Measurements from ENCODE around the gene FAM133A.
A peak's percentile ranks its signal among the peaks of the same experiment; 100 is the strongest.

Gene FAM133A

GRCh38 chrX:93673056-93673868 is 744 bp upstream of the FAM133A start, which contains the start of gene NAP1L3:
Gene NAP1L3, minus strand, starts transcription at chrX:93673578. Its CDS starts 274 bp downstream, at chrX:93673304.
- Histone ChIP-seq H3K4me2 (ENCODE audit: low read length) (peak within 1 kb of the TSS; percentile 74), H4K8ac (ENCODE audit: low read depth, low read length) (peak within 1 kb of the TSS; percentile 58), H3K27me3 (ENCODE audit: insufficient read depth, low read length) (no peaks in the 10 kb centered on the region), H3K14ac (ENCODE audit: low read length) (no peak within 1 kb of the TSS), H3K9ac (ENCODE audit: low read length) (peak within 1 kb of the TSS; percentile 64), H3K18ac (ENCODE audit: low read length) (no peak within 1 kb of the TSS), H4K12ac (ENCODE audit: low read depth, low read length) (no peak within 1 kb of the TSS), H3K27ac (ENCODE audit: low read depth, low read length) (peak within 1 kb of the TSS; percentile 42), H3K4ac (ENCODE audit: low read depth, low read length) (no peak within 1 kb of the TSS), H3K36me3 (ENCODE audit: control insufficient read depth in 1 of 2, insufficient read depth in 2 of 2, low read length in 2 of 2) (no peaks in the 10 kb centered on the region), H3K9me3 (ENCODE audit: insufficient read depth, low read depth, low read length) (no peaks in the 10 kb centered on the region), H2AK5ac (ENCODE audit: low read length) (no peak within 1 kb of the TSS), H3K4me1 (ENCODE audit: control insufficient read depth in 1 of 2, insufficient read depth in 2 of 2, low read length in 2 of 2) (no peaks in the 10 kb centered on the region), H3K4me3 (ENCODE audit: low read depth, low read length) (peak within 1 kb of the TSS; percentile 91), H2BK120ac (ENCODE audit: insufficient read depth, low read length, poor library complexity) (no peak within 1 kb of the TSS), H2BK12ac (ENCODE audit: low read length) (no peak within 1 kb of the TSS), H4K91ac (ENCODE audit: low read depth, low read length) (no peak within 1 kb of the TSS), H3K79me1 (ENCODE audit: low read length) (peaks cover 2% of the 10 kb centered on the region), H2AFZ (ENCODE audit: insufficient read depth, low read length, poor library complexity) (peak within 1 kb of the TSS; percentile 25), H2BK5ac (ENCODE audit: low read depth, low read length, poor library complexity) (no peak within 1 kb of the TSS), H3K79me2 (ENCODE audit: control insufficient read depth, insufficient read depth, low read length, poor library complexity) (no peaks in the 10 kb centered on the region), H3K23ac (ENCODE audit: low read length) (no peak within 1 kb of the TSS)
- peak; percentile 0 to 33 for DNase-seq
- WGBS (ENCODE audit: extremely low coverage, insufficient coverage, insufficient read length), result no CpG with 5 or more reads among the region's 51 CpGs

GRCh38 chrX:93695981-93696380 is 22.0 kb downstream of the FAM133A start:
- Histone ChIP-seq H3K23ac (ENCODE audit: low read length) (no peak overlapping the region), H3K9ac (ENCODE audit: low read length) (no peak overlapping the region), H3K27ac (ENCODE audit: low read depth, low read length) (no peak overlapping the region), H2BK120ac (ENCODE audit: insufficient read depth, low read length, poor library complexity) (no peak overlapping the region), H4K8ac (ENCODE audit: low read depth, low read length) (no peak overlapping the region), H4K91ac (ENCODE audit: low read depth, low read length) (no peak overlapping the region), H3K27me3 (ENCODE audit: insufficient read depth, low read length) (no peaks in the 10 kb centered on the region), H3K14ac (ENCODE audit: low read length) (no peak overlapping the region), H3K4me1 (ENCODE audit: control insufficient read depth in 1 of 2, insufficient read depth in 2 of 2, low read length in 2 of 2) (no peaks in the 10 kb centered on the region), H3K36me3 (ENCODE audit: control insufficient read depth in 1 of 2, insufficient read depth in 2 of 2, low read length in 2 of 2) (no peaks in the 10 kb centered on the region), H2AFZ (ENCODE audit: insufficient read depth, low read length, poor library complexity) (no peak overlapping the region), H3K4ac (ENCODE audit: low read depth, low read length) (no peak overlapping the region), H3K9me3 (ENCODE audit: insufficient read depth, low read depth, low read length) (no peaks in the 10 kb centered on the region), H3K79me2 (ENCODE audit: control insufficient read depth, insufficient read depth, low read length, poor library complexity) (no peaks in the 10 kb centered on the region), H3K4me3 (ENCODE audit: low read depth, low read length) (no peak overlapping the region), H3K4me2 (ENCODE audit: low read length) (no peak overlapping the region), H2AK5ac (ENCODE audit: low read length) (no peak overlapping the region), H2BK12ac (ENCODE audit: low read length) (no peak overlapping the region), H2BK5ac (ENCODE audit: low read depth, low read length, poor library complexity) (no peak overlapping the region), H4K12ac (ENCODE audit: low read depth, low read length) (no peak overlapping the region), H3K18ac (ENCODE audit: low read length) (no peak overlapping the region), H3K79me1 (ENCODE audit: low read length) (no peaks in the 10 kb centered on the region)
- no CpG with 5 or more reads among the region's 6 CpGs for WGBS (ENCODE audit: extremely low coverage, insufficient coverage, insufficient read length)
- no peak for DNase-seq

GRCh38 chrX:93703701-93704100 is 29.7 kb downstream of the FAM133A start:
- H3K4ac ChIP-seq (ENCODE audit: low read depth, low read length), result no peak overlapping the region
- H3K18ac ChIP-seq (ENCODE audit: low read length), result no peak overlapping the region
- H3K4me1 ChIP-seq (ENCODE audit: control insufficient read depth in 1 of 2, insufficient read depth in 2 of 2, low read length in 2 of 2), result no peaks in the 10 kb centered on the region
- no peak overlapping the region for H3K23ac ChIP-seq (ENCODE audit: low read length)
- no peaks in the 10 kb centered on the region for H3K79me1 ChIP-seq (ENCODE audit: low read length)
- no peaks in the 10 kb centered on the region for H3K27me3 ChIP-seq (ENCODE audit: insufficient read depth, low read length)
- H2BK120ac ChIP-seq (ENCODE audit: insufficient read depth, low read length, poor library complexity), result no peak overlapping the region
- no peak overlapping the region for H2BK12ac ChIP-seq (ENCODE audit: low read length)
- no peaks in the 10 kb centered on the region for H3K9me3 ChIP-seq (ENCODE audit: insufficient read depth, low read depth, low read length)
- DNase-seq, result peak in 1 of 2 donors; percentile 21
- no peak overlapping the region for H3K9ac ChIP-seq (ENCODE audit: low read length)
- no peak overlapping the region for H2AFZ ChIP-seq (ENCODE audit: insufficient read depth, low read length, poor library complexity)
- no peaks in the 10 kb centered on the region for H3K79me2 ChIP-seq (ENCODE audit: control insufficient read depth, insufficient read depth, low read length, poor library complexity)
- no peak overlapping the region for H2AK5ac ChIP-seq (ENCODE audit: low read length)
- no peak overlapping the region for H3K27ac ChIP-seq (ENCODE audit: low read depth, low read length)
- H4K12ac ChIP-seq (ENCODE audit: low read depth, low read length), result no peak overlapping the region
- no CpG with 5 or more reads among the region's 2 CpGs for WGBS (ENCODE audit: extremely low coverage, insufficient coverage, insufficient read length)
- H4K8ac ChIP-seq (ENCODE audit: low read depth, low read length), result no peak overlapping the region
- H4K91ac ChIP-seq (ENCODE audit: low read depth, low read length), result no peak overlapping the region
- H3K4me3 ChIP-seq (ENCODE audit: low read depth, low read length), result no peak overlapping the region
- no peak overlapping the region for H3K14ac ChIP-seq (ENCODE audit: low read length)
- no peaks in the 10 kb centered on the region for H3K36me3 ChIP-seq (ENCODE audit: control insufficient read depth in 1 of 2, insufficient read depth in 2 of 2, low read length in 2 of 2)
- H3K4me2 ChIP-seq (ENCODE audit: low read length), result no peak overlapping the region
- H2BK5ac ChIP-seq (ENCODE audit: low read depth, low read length, poor library complexity), result no peak overlapping the region

GRCh38 chrX:93711076-93711475 is 37.1 kb downstream of the FAM133A start:
- Histone ChIP-seq H3K4ac (ENCODE audit: low read depth, low read length) (no peak overlapping the region), H2BK5ac (ENCODE audit: low read depth, low read length, poor library complexity) (no peak overlapping the region), H2AFZ (ENCODE audit: insufficient read depth, low read length, poor library complexity) (no peak overlapping the region), H3K4me1 (ENCODE audit: control insufficient read depth in 1 of 2, insufficient read depth in 2 of 2, low read length in 2 of 2) (no peaks in the 10 kb centered on the region), H3K9ac (ENCODE audit: low read length) (no peak overlapping the region), H3K36me3 (ENCODE audit: control insufficient read depth in 1 of 2, insufficient read depth in 2 of 2, low read length in 2 of 2) (no peaks in the 10 kb centered on the region), H2BK120ac (ENCODE audit: insufficient read depth, low read length, poor library complexity) (no peak overlapping the region), H3K14ac (ENCODE audit: low read length) (no peak overlapping the region), H3K79me1 (ENCODE audit: low read length) (no peaks in the 10 kb centered on the region), H4K91ac (ENCODE audit: low read depth, low read length) (no peak overlapping the region), H2BK12ac (ENCODE audit: low read length) (no peak overlapping the region), H3K18ac (ENCODE audit: low read length) (no peak overlapping the region), H4K12ac (ENCODE audit: low read depth, low read length) (no peak overlapping the region), H3K27ac (ENCODE audit: low read depth, low read length) (no peak overlapping the region), H3K4me2 (ENCODE audit: low read length) (no peak overlapping the region), H3K4me3 (ENCODE audit: low read depth, low read length) (no peak overlapping the region), H3K23ac (ENCODE audit: low read length) (no peak overlapping the region), H2AK5ac (ENCODE audit: low read length) (no peak overlapping the region), H3K79me2 (ENCODE audit: control insufficient read depth, insufficient read depth, low read length, poor library complexity) (no peaks in the 10 kb centered on the region), H3K9me3 (ENCODE audit: insufficient read depth, low read depth, low read length) (no peaks in the 10 kb centered on the region), H4K8ac (ENCODE audit: low read depth, low read length) (no peak overlapping the region), H3K27me3 (ENCODE audit: insufficient read depth, low read length) (no peaks in the 10 kb centered on the region)
- no peak for DNase-seq
- WGBS (ENCODE audit: extremely low coverage, insufficient coverage, insufficient read length), result no CpG with 5 or more reads among the region's 4 CpGs

Data from trophoblast cell (in vitro differentiated cells and primary cell).